Lung (tissue), 12 donors: ENCODE measurements around the gene ARHGAP8. TPM values are rescaled to one million over a fixed set of nuclear protein-coding genes. Genes with fewer than 3 reads are reported as not detected.

Experiments used
- ATAC-seq: fragments of 200-7000 bp; cut with Tn5 transposase; one replicate; pipeline ENCODE4 v1.9.1; 2020; ENCODE audit warnings: moderate number of reproducible peaks; ENCODE audit not compliant: insufficient read depth, low FRiP score
- DNase-seq, 3 donors: peaks; one replicate each; pipeline ENCODE4 v3.0.0-alpha.2; 2013 to 2017
- H3K27ac ChIP-seq, 2 donors: one replicate each; pipeline ENCODE4 v1.5.1; 2013; ENCODE audit warnings: mild to moderate bottlenecking in 2 of 2, moderate library complexity in 2 of 2, control low read depth in 1 of 2, inconsistent platforms in 1 of 2, low read depth in 1 of 2, low read length in 1 of 2
- H3K27me3 ChIP-seq, 3 donors: one replicate each; pipeline ENCODE4 v1.5.1; 2013; ENCODE audit warnings: low read length in 2 of 3; ENCODE audit not compliant: control insufficient read depth in 3 of 3, insufficient read depth in 3 of 3
- H3K36me3 ChIP-seq, 4 donors: one replicate each; pipeline ENCODE4 v1.5.1; 2013; ENCODE audit warnings: low read length in 4 of 4, mild to moderate bottlenecking in 1 of 4, moderate library complexity in 1 of 4; ENCODE audit not compliant: control insufficient read depth in 4 of 4, insufficient read depth in 4 of 4
- H3K4me1 ChIP-seq, 5 donors: one replicate each; pipeline ENCODE4 v1.5.1; 2013; ENCODE audit warnings: low read length in 5 of 5, mild to moderate bottlenecking in 2 of 5, moderate library complexity in 1 of 5; ENCODE audit not compliant: control insufficient read depth in 5 of 5, insufficient read depth in 5 of 5
- H3K4me3 ChIP-seq: one replicate; pipeline ENCODE4 v1.5.1; 2013; ENCODE audit warnings: mild to moderate bottlenecking, control low read depth, moderate library complexity
- H3K9ac ChIP-seq, 2 donors: one replicate each; pipeline ENCODE4 v1.5.1; 2013; ENCODE audit warnings: low read length in 2 of 2, control low read depth in 1 of 2; ENCODE audit not compliant: insufficient read depth in 1 of 2
- H3K9me3 ChIP-seq, 4 donors: one replicate each; pipeline ENCODE4 v1.5.1; 2013; ENCODE audit warnings: low read length in 3 of 4, mild to moderate bottlenecking in 1 of 4, moderate library complexity in 1 of 4; ENCODE audit not compliant: control insufficient read depth in 4 of 4, insufficient read depth in 3 of 4
- WGBS, 2 donors: extraction: QIAGEN DNeasy Blood & Tissue Kit; methylation state at CpG; one replicate each; pipeline ENCODE4 v1.1.7; 2013; 5-methylcytosine and 5-hydroxymethylcytosine counted together
- polyA plus RNA-seq, 2 donors: library from polyadenylated mRNA; stranded (reverse); fragments of 200-250 nt; gene quantifications; one replicate each; pipeline ENCODE4 v1.2.1, GENCODE V29; 2013
- total RNA-seq, 2 donors: library from RNA; depleted of rRNA in 1 of 2; stranded (reverse); fragments of >200 nt in 1 of 2; gene quantifications; one replicate each; pipeline ENCODE4 v1.2.1, GENCODE V29; 2014 to 2021
- TF ChIP-seq, protein P1 (sequence below): IDR thresholded peaks from 2 replicates; pipeline ENCODE4 v1.5.1; 2012; ENCODE audit warnings: mild to moderate bottlenecking; ENCODE audit errors: control extremely low read depth, extremely low read depth
- donor health status: control.
- donor health status: control.
- donor health status: Bipolar disorder and iron deficiency.
- donor health status: healthy.
- donor health status: DM: yes; HTN: yes; CAD: no.

The ARHGAP8 gene
- total and polyA plus RNA-seq, 4 donors: 6.8 to 21.6 (median 16.5) TPM

DNA sequence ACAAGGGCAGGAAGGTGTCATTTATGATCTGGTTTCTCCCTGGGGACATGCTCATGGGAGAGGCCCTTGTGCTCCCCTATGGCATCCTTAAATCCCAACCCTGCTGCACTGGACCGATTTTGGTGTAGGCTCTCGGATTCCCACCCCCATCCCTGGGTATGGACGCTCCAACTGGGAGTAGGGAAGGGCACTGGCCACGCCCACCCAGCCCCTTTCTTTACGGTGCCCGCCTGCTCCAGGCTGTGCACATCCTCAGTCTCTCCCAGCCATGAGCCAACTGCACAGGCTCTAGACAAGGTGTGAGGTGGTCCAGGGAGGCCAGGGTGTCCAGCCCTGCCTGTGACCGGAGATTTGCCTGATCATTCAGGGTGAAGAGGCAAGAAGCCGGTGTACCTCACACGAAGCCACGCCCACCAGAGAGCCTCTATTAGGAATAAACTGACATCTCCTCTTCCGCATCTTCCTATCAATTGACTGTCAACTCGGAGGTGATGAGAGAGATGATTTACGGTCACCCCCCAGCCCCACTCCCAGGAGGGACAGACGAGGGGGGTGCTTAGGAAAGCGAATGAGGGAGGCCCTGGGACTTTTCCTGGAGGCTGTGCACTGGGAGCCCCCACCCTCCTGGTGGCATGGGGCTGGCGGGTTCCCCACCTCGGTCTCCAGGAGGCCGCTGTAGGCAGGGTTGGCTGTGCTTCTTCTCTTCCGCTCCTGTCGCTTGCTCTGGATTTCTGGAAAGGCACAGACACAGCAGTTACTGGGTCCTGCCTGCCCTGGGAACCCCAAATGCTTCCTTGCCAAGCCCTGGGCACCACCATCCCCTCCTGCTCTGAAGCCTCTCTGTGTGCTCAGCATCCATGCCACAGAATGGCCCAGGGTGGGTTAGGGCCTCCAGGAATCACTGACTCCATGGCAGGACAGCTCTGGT, 140.7 kb downstream of the ARHGAP8 start:
- ATAC-seq (no peak), DNase-seq (no peak)
- peaks cover 0 to 4% (median 0%) of the 10 kb centered on the region in 3 donors for H3K27me3 ChIP-seq
- WGBS, 2 donors: 83 to 91% methylated on average over 20 of the region's 20 CpGs
- H3K9ac ChIP-seq: no peak overlapping the region
- peaks cover 0 to 8% (median 0%) of the 10 kb centered on the region in 4 donors for H3K9me3 ChIP-seq
- H3K27ac ChIP-seq: no peak overlapping the region
- TF ChIP-seq, protein P1, sequence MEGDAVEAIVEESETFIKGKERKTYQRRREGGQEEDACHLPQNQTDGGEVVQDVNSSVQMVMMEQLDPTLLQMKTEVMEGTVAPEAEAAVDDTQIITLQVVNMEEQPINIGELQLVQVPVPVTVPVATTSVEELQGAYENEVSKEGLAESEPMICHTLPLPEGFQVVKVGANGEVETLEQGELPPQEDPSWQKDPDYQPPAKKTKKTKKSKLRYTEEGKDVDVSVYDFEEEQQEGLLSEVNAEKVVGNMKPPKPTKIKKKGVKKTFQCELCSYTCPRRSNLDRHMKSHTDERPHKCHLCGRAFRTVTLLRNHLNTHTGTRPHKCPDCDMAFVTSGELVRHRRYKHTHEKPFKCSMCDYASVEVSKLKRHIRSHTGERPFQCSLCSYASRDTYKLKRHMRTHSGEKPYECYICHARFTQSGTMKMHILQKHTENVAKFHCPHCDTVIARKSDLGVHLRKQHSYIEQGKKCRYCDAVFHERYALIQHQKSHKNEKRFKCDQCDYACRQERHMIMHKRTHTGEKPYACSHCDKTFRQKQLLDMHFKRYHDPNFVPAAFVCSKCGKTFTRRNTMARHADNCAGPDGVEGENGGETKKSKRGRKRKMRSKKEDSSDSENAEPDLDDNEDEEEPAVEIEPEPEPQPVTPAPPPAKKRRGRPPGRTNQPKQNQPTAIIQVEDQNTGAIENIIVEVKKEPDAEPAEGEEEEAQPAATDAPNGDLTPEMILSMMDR: no peak
- H3K4me3 ChIP-seq: no peak overlapping the region
- H3K36me3 ChIP-seq: no peaks in the 10 kb centered on the region
- no peaks in the 10 kb centered on the region for H3K4me1 ChIP-seq

DNA sequence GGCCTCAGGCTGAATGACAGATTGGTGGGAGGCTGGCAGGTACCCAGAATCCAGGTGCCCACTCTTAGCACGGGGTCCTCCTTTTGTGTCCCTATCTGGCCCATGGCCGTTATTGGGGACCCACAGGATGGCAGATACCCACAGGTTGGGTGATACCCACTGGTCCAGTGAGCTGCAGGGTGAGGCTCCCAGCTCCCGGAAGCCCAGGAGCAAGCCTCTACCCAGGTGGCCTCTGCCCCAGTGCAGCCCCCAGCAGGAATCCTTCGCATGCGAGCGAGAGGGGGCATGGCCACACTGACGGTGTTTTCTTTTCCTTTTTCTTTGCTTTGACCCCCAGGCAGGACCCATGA, 141.3 kb downstream of the ARHGAP8 start:
- ATAC-seq: no peak
- Histone ChIP-seq H3K4me1 (no peaks in the 10 kb centered on the region), H3K9ac (no peak overlapping the region), H3K27ac (no peak overlapping the region), H3K36me3 (no peaks in the 10 kb centered on the region), H3K9me3 (peaks cover 0 to 10% (median 0%) of the 10 kb centered on the region in 4 donors), H3K4me3 (no peak overlapping the region), H3K27me3 (peaks cover 0 to 4% (median 0%) of the 10 kb centered on the region in 3 donors)
- WGBS, 2 donors: 66 to 76% methylated on average over 7 of the region's 7 CpGs
- TF ChIP-seq, protein P1: no peak
- no peak for DNase-seq

DNA sequence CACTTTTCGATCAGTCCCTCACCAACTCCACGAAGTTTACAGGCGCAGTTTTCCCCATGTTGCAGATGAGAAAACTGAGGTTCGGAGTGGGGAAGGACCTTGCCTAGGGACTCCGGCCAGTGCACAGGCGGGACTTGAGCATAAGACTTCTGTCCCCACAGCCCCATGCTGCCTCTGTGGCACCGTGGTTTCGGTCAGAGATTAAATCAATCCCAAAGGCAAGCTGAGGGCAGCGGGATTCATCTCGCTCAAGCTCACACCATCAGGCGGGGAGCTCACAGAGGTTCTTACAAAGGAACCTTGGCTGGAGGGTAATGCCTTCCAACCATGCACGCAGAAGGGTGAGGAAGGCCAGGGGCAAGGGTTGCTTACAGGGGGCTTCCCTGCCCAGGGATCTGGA, 141.9 kb downstream of the ARHGAP8 start:
- WGBS, 2 donors: 89 to 93% methylated on average over 12 of the region's 12 CpGs
- ATAC-seq: no peak
- H3K27me3 ChIP-seq: peaks cover 0 to 4% (median 0%) of the 10 kb centered on the region in 3 donors
- H3K4me1 ChIP-seq: no peaks in the 10 kb centered on the region
- no peaks in the 10 kb centered on the region for H3K36me3 ChIP-seq
- no peak for DNase-seq
- peaks cover 0 to 10% (median 0%) of the 10 kb centered on the region in 4 donors for H3K9me3 ChIP-seq
- no peak overlapping the region for H3K9ac ChIP-seq
- no peak overlapping the region for H3K4me3 ChIP-seq
- H3K27ac ChIP-seq: no peak overlapping the region
- TF ChIP-seq, protein P1: no peak
